GM23338 (cell line): Measurements from ENCODE around the gene GALNT7. TPM values are rescaled to one million over a fixed set of nuclear protein-coding genes. Genes with fewer than 3 reads are reported as not detected.

Experiments
- microRNA counts: library from miRNA; unstranded; fragments of <30 nt; microRNA quantifications from one replicate; lab custom pipeline; 2017
- microRNA-seq: library from miRNA; unstranded; fragments of <30 nt; microRNA quantifications from one replicate; pipeline ENCODE4, GENCODE V29; 2017
- polyA plus RNA-seq: library from polyadenylated mRNA; unstranded; fragments of >200 nt; fragmentation: Nextera tagmentation; extraction: Ambion mirVana; gene quantifications from 2 replicates; pipeline ENCODE4 v1.2.1, GENCODE V29; 2016
- small RNA-seq: library from RNA; depleted of rRNA; stranded (forward); fragments of <200 nt; gene quantifications from one replicate; pipeline ENCODE3, GENCODE V24; 2014; ENCODE audit warnings: low replicate concordance
- total RNA-seq: library from RNA; depleted of rRNA; stranded (reverse); fragments of >200 nt; shearing (Covaris generic); gene quantifications from 2 replicates; pipeline ENCODE4 v1.2.3, GENCODE V29; 2014; rRNA removed

The GALNT7 gene
- total and polyA plus RNA-seq, 2 experiments from 2014 or later, result 31.8 to 72.2 TPM

MicroRNAs encoded within 50 kb of the gene (microRNA counts, 767-probe panel; counts per million panel counts)
- not detected for microRNA hsa-miR-548t-5p (lab: Ali Mortazavi, UCI)

Small RNA genes lying within 50 kb of the gene (microRNA-seq; reads per million reads assigned to microRNA genes)
- gene MIR548T, result 1.3 reads per million

Small RNA genes lying within 50 kb of the gene (small RNA-seq; reads per million reads assigned to genes)
- gene MIR548T (not detected), gene RN7SL253P (not detected)

Other genes starting within 250 kb of the GALNT7 start
- 103 and 109 TPM in 2 replicates for gene HMGB2, start 165.5 kb downstream of the GALNT7 start, total RNA-seq
- gene HMGB2, start 165.5 kb downstream of the GALNT7 start, polyA plus RNA-seq, result 519 and 593 TPM in 2 replicates
- gene SAP30, start 202.1 kb downstream of the GALNT7 start, total RNA-seq, result 16.5 and 18.1 TPM in 2 replicates
- gene SAP30, start 202.1 kb downstream of the GALNT7 start, polyA plus RNA-seq, result 9.3 and 24.8 TPM in 2 replicates
- gene SCRG1, start 230.3 kb downstream of the GALNT7 start, total RNA-seq, result not detected in 2 replicates
- gene SCRG1, start 230.3 kb downstream of the GALNT7 start, polyA plus RNA-seq, result 0.30 and 0.45 TPM in 2 replicates